Lower leg skin (tissue), 4 donors: ENCODE measurements around the gene CXCL10. TPM values are rescaled to one million over a fixed set of nuclear protein-coding genes. Genes with fewer than 3 reads are reported as not detected.

Experiments
- DNase-seq, 2 donors: peaks; one replicate each; pipeline ENCODE4 v3.0.0-alpha.2; 2019; ENCODE audit warnings: low spot score in 2 of 2
- H3K4me3 ChIP-seq: fragments of 200-600 bp; sonication (generic); 2 replicates; pipeline ENCODE4 v1.5.1; 2017; ENCODE audit warnings: mild to moderate bottlenecking, low read depth; ENCODE audit not compliant: poor library complexity, severe bottlenecking
- POLR2A ChIP-seq, 2 donors: fragments of 450-650 bp; IDR thresholded peaks; one replicate each; pipeline ENCODE4 v1.6.1; 2016 to 2017; ENCODE audit warnings: antibody characterized with exemption in 2 of 2, mild to moderate bottlenecking in 1 of 2, moderate library complexity in 1 of 2
- WGBS, 2 donors: methylation state at CpG; one replicate each; pipeline ENCODE4 v1.1.5; 2018; 5-methylcytosine and 5-hydroxymethylcytosine counted together
- intact Hi-C: fragments of 100-400 bp; cut with DNase I; formaldehyde crosslinking; loops from one replicate; pipeline ENCODE4 v1.15.0; 2023; ENCODE audit warnings: low total_unique reads
- total RNA-seq, 4 donors: library from RNA; depleted of rRNA; stranded (reverse); fragments of >200 nt; gene quantifications; one replicate each; pipeline ENCODE4 v1.1.0, GENCODE V29; 2016
- TF ChIP-seq, protein P1 (sequence below), 3 donors: fragments of 450-650 bp; IDR thresholded peaks; one replicate each; pipeline ENCODE4 v1.5.1; 2016; ENCODE audit warnings: antibody characterized with exemption in 3 of 3, mild to moderate bottlenecking in 3 of 3, moderate library complexity in 2 of 3

Gene CXCL10
- total RNA-seq, 4 donors from 2014 or later = 0.30 to 0.64 TPM; not detected in 2

DNA sequence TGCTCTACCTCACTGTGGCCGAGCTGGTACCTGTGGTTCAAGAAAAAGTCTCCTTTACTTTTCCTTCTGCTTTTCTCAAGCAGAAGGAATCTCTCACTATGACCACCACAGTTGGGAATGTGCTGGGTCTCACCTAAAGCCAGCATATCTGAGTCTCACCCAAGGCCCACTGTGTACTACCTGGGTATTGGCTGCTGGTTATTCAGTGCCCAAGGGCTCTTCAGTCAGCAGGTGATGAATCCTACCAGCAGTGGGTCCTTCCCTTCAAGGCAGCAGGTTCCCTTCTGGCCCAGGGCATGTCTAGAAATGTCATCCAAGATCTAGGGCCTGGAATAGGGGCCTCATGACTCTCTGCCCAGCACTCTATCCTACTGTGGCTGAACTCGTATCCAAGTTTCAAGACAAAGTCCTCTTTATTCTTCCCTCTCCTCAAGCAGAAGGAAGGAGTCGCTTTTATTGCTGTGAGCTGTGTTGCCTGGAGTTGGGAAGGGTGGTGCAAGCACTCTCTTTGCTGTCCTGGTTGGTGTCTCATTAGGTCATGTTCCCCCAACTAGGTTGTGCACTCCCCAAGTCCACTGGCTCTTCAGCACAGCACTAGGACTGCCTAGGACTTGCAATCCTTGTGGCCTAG lies 6.1 kb downstream of the CXCL10 start:
- no peak overlapping the region for H3K4me3 ChIP-seq
- intact Hi-C loops = no loop called here
- 84 to 89% methylated on average over 3 of the region's 3 CpGs for WGBS, 2 donors
- DNase-seq = no peak
- TF ChIP-seq, protein P1, sequence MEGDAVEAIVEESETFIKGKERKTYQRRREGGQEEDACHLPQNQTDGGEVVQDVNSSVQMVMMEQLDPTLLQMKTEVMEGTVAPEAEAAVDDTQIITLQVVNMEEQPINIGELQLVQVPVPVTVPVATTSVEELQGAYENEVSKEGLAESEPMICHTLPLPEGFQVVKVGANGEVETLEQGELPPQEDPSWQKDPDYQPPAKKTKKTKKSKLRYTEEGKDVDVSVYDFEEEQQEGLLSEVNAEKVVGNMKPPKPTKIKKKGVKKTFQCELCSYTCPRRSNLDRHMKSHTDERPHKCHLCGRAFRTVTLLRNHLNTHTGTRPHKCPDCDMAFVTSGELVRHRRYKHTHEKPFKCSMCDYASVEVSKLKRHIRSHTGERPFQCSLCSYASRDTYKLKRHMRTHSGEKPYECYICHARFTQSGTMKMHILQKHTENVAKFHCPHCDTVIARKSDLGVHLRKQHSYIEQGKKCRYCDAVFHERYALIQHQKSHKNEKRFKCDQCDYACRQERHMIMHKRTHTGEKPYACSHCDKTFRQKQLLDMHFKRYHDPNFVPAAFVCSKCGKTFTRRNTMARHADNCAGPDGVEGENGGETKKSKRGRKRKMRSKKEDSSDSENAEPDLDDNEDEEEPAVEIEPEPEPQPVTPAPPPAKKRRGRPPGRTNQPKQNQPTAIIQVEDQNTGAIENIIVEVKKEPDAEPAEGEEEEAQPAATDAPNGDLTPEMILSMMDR (IDR thresholded peaks at IDR 0.05) = no peak
- TF ChIP-seq POLR2A (IDR thresholded peaks at IDR 0.05) = no peak

GRCh38 chr4:76016393-76016792 lies 6.9 kb downstream of the CXCL10 start:
- intact Hi-C loops = no loop called here
- no peak overlapping the region for H3K4me3 ChIP-seq
- 78 to 87% methylated on average over 2 of the region's 2 CpGs for WGBS, 2 donors
- TF ChIP-seq POLR2A (IDR thresholded peaks at IDR 0.05) = no peak
- TF ChIP-seq, protein P1 (IDR thresholded peaks at IDR 0.05) = no peak
- DNase-seq = no peak

DNA sequence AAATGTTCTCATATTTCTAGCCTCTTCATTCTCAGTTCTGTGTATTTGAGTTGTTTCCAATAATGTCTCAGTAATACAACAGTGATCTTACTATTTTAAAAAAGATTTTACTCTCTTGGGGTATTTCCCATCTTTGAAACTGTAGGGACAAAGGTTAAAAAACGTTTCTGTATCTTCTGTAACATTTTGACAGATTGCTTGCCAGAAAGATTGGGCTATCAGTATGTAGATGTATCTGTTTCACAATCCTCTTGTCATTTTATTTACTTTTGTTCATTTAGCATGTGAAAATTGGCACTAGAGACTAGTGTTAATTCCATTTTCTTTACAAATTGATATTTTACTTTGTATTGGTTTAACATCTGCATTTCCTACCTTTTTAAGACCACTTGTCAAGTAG lies 9.8 kb downstream of the CXCL10 start:
- intact Hi-C loops = no loop called here
- DNase-seq = no peak
- 27 to 31% methylated on average over 1 of the region's 1 CpG for WGBS, 2 donors
- TF ChIP-seq, protein P1 (IDR thresholded peaks at IDR 0.05) = no peak
- no peak for TF ChIP-seq POLR2A (IDR thresholded peaks at IDR 0.05)
- H3K4me3 ChIP-seq = no peak overlapping the region

GRCh38 chr4:76012388-76012801 lies 10.9 kb downstream of the CXCL10 start:
- DNase-seq = no peak
- no peak overlapping the region for H3K4me3 ChIP-seq
- TF ChIP-seq, protein P1 (IDR thresholded peaks at IDR 0.05) = no peak
- no peak for TF ChIP-seq POLR2A (IDR thresholded peaks at IDR 0.05)
- intact Hi-C loops = no loop called here
- 38 to 41% methylated on average over 1 of the region's 1 CpG for WGBS, 2 donors

DNA sequence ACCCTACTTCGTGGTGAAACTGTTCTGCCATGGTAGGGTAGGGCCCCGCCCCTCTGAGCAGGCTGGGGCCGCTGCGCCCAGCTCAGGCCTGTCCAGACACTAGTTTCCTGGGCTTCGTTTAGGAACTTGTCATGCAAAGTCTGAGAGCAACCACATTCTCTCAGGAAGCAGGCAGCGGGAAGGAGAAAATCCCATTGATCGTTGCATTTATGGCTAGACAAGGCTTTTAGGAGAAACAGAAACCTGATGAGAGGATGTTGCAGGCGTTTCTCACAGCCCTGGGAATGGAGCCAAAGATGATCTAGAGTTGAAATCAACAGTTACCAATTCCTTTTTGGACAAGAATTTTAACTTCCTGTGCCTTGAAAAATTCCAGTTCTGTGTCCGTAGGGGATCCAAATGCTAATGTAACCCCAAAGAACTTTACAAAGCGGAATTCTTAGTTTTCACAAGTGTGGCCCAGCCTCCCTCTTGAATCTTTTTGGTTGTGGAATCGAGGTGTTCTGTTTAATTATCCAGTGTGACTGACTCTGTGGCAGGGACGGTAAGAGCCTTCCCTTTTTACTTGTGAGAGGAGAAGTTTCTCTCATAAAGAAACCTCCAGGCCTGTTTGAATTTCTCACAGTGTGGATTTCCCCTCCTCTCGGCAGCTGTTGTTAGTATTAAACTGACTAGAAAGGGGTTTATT lies 11.5 kb downstream of the CXCL10 start:
- no peak overlapping the region for H3K4me3 ChIP-seq
- no peak for DNase-seq
- 20 to 22% methylated on average over 13 of the region's 13 CpGs for WGBS, 2 donors

More for the DNA sequence above, 11.5 kb downstream of the CXCL10 start:
- intact Hi-C loops = no loop called here
- TF ChIP-seq POLR2A (IDR thresholded peaks at IDR 0.05) = no peak
- TF ChIP-seq, protein P1 (IDR thresholded peaks at IDR 0.05) = no peak
